ENCODE measurements around the gene DEPDC4.

DNA sequence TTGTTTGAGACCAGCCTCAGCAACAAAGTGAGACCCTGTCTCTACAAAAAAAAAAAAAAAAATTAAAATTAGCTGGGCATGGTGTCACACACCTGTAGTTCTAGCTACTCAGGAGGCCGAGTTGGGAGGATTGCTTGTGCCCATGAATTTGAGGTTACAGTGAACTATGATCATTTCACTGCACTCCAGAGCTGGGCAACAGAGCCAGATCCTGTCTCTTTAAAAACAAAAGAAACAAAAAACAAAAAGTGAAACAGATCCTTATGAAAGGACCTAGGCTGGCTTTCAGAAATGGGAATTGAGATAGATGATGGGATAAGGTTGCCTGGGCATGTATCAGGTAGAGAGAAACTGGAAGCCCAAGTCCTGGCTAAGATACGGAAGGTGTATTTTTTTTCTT is 52.4 kb downstream of the DEPDC4 start:
- TF ChIP-seq POLR2AphosphoS5 (IDR thresholded peaks at IDR 0.05) (no peak), RAD21 (conservative IDR thresholded peaks at IDR 0.05) (no peak), CTCF (IDR thresholded peaks at IDR 0.05; ENCODE audit: poor library complexity, severe bottlenecking) (no peak), TAF1 (IDR thresholded peaks at IDR 0.05; ENCODE audit: low read depth) (no peak), EZH2 (IDR thresholded peaks at IDR 0.05; ENCODE audit: borderline replicate concordance, insufficient read depth, low read length, poor library complexity, severe bottlenecking) (no peak)

Measured in neural cell (in vitro differentiated cells).